ENCODE data around the gene HRG. TPM values are rescaled to one million over a fixed set of nuclear protein-coding genes. Genes with fewer than 3 reads are reported as not detected.

The HRG gene
- total RNA-seq, 1 experiment from 2014 or later, result not detected

- Histone ChIP-seq H3K4me3 (ENCODE audit: low read depth in 2 of 2, low read length in 2 of 2) (no peak overlapping the region), H3K9me3 (ENCODE audit: control insufficient read depth, insufficient read depth, low read depth, low read length) (no peaks in the 10 kb centered on the region), H3K27ac (ENCODE audit: low read length) (no peak overlapping the region), H3K4me1 (ENCODE audit: control insufficient read depth, insufficient read depth, low read length) (no peaks in the 10 kb centered on the region), H3K36me3 (ENCODE audit: control insufficient read depth, insufficient read depth, low read length) (no peaks in the 10 kb centered on the region), H3K27me3 (ENCODE audit: control insufficient read depth, insufficient read depth, low read length) (peaks cover 26% of the 10 kb centered on the region)
- ATAC-seq, result no peak
- intact Hi-C loops (cut with micrococcal nuclease; ENCODE audit: unreplicated experiment), result no loop called here
- TF ChIP-seq SIN3A (IDR thresholded peaks at IDR 0.05; ENCODE audit: borderline replicate concordance, insufficient read depth, low read depth, low read length), result no peak
- TF ChIP-seq REST (IDR thresholded peaks at IDR 0.05; ENCODE audit: insufficient read depth in 1 of 2, low read depth in 2 of 2, low read length in 1 of 2), result no peak
- no peak for TF ChIP-seq TCF7L2 (IDR thresholded peaks at IDR 0.05; ENCODE audit: low read depth, low read length)
- TF ChIP-seq CTCF (IDR thresholded peaks at IDR 0.05), result no peak
- TF ChIP-seq POLR2AphosphoS5 (IDR thresholded peaks at IDR 0.05; ENCODE audit: low read depth, low read length), result no peak
- ChIA-PET POLR2A (no interaction called here), CTCF (no interaction called here)
- DNase-seq (ENCODE audit: low read depth, low spot score), result no peak
- in situ Hi-C loops (cut with HindIII; ENCODE audit: low pct_unique_long_range_greater_than_20kb, low sequenced_read_pairs), result no loop called here
- no TSS peak for BruUV-seq (replicated peaks)
Observed at GRCh38 chr3:186644683-186645082, 21.1 kb upstream of the HRG start.

GRCh38 chr3:186646106-186646505, 19.7 kb upstream of the HRG start:
- ATAC-seq (no peak), DNase-seq (ENCODE audit: low read depth, low spot score) (no peak)
- H3K9me3 ChIP-seq (ENCODE audit: control insufficient read depth, insufficient read depth, low read depth, low read length), result no peaks in the 10 kb centered on the region
- H3K36me3 ChIP-seq (ENCODE audit: control insufficient read depth, insufficient read depth, low read length), result no peaks in the 10 kb centered on the region
- no peaks in the 10 kb centered on the region for H3K4me1 ChIP-seq (ENCODE audit: control insufficient read depth, insufficient read depth, low read length)
- TF ChIP-seq TCF7L2 (IDR thresholded peaks at IDR 0.05; ENCODE audit: low read depth, low read length), result no peak
- TF ChIP-seq REST (IDR thresholded peaks at IDR 0.05; ENCODE audit: insufficient read depth in 1 of 2, low read depth in 2 of 2, low read length in 1 of 2), result no peak
- TF ChIP-seq SIN3A (IDR thresholded peaks at IDR 0.05; ENCODE audit: borderline replicate concordance, insufficient read depth, low read depth, low read length), result no peak
- TF ChIP-seq POLR2AphosphoS5 (IDR thresholded peaks at IDR 0.05; ENCODE audit: low read depth, low read length), result no peak
- TF ChIP-seq CTCF (IDR thresholded peaks at IDR 0.05), result no peak
- ChIA-PET CTCF (no interaction called here), POLR2A (no interaction called here)
- in situ Hi-C loops (cut with HindIII; ENCODE audit: low pct_unique_long_range_greater_than_20kb, low sequenced_read_pairs) (no loop called here), intact Hi-C loops (cut with micrococcal nuclease; ENCODE audit: unreplicated experiment) (no loop called here)
- H3K27ac ChIP-seq (ENCODE audit: low read length), result no peak overlapping the region
- H3K4me3 ChIP-seq (ENCODE audit: low read depth in 2 of 2, low read length in 2 of 2), result no peak overlapping the region
- no TSS peak for BruUV-seq (replicated peaks)
- H3K27me3 ChIP-seq (ENCODE audit: control insufficient read depth, insufficient read depth, low read length), result peaks cover 26% of the 10 kb centered on the region

Data from Panc1 (cell line).